Uterus (tissue), 4 donors: ENCODE measurements around the gene UBASH3A. TPM values are rescaled to one million over a fixed set of nuclear protein-coding genes. Genes with fewer than 3 reads are reported as not detected.

Source experiments
- DNase-seq, 2 donors: peaks; one replicate each; pipeline ENCODE4 v3.0.0-alpha.2; 2019 to 2020
- H3K27ac ChIP-seq, 2 donors: fragments of 200-600 bp; sonication (generic); 1 replicate in 1 of 2; 2 replicates in 1 of 2; pipeline ENCODE4 v1.5.1; 2016 to 2018
- H3K27me3 ChIP-seq, 2 donors: fragments of 200-600 bp; sonication (generic); one replicate each; pipeline ENCODE4 v1.5.1; 2018 to 2019; ENCODE audit warnings: control low read depth in 1 of 2
- H3K36me3 ChIP-seq, 2 donors: fragments of 200-600 bp; sonication (generic); one replicate each; pipeline ENCODE4 v1.5.1; 2019; ENCODE audit warnings: control low read depth in 1 of 2
- H3K4me1 ChIP-seq, 2 donors: fragments of 200-600 bp; sonication (generic); one replicate each; pipeline ENCODE4 v1.5.1; 2018 to 2019; ENCODE audit warnings: control low read depth in 1 of 2
- H3K4me3 ChIP-seq, 2 donors: fragments of 200-600 bp; sonication (generic); 1 replicate in 1 of 2; 2 replicates in 1 of 2; pipeline ENCODE4 v1.5.1; 2018 to 2019; ENCODE audit warnings: mild to moderate bottlenecking in 1 of 2
- H3K9me3 ChIP-seq, 2 donors: fragments of 200-600 bp; sonication (generic); one replicate each; pipeline ENCODE4 v1.5.1; 2019; ENCODE audit warnings: control low read depth in 1 of 2
- POLR2A ChIP-seq, 2 donors: fragments of 450-650 bp; IDR thresholded peaks; one replicate each; pipeline ENCODE4 v1.6.1; 2016; ENCODE audit warnings: antibody characterized with exemption in 2 of 2, mild to moderate bottlenecking in 1 of 2, moderate library complexity in 1 of 2
- intact Hi-C: fragments of 100-400 bp; cut with DNase I; formaldehyde crosslinking; loops from one replicate; pipeline ENCODE4 v1.15.1; 2023; ENCODE audit warnings: low total_unique reads
- total RNA-seq, 4 donors: library from RNA; depleted of rRNA in 3 of 4; stranded (reverse); fragments of >200 nt in 3 of 4; gene quantifications; one replicate each; pipeline versions ENCODE4 v1.1.0 to v1.2.4, GENCODE V29; 2014 to 2023
- TF ChIP-seq, protein P1 (sequence below), 4 experiments: fragments of 200-600 bp in 2 of 4; fragments of 450-650 bp in 2 of 4; sonication (generic) in 2 of 4; IDR thresholded peaks; one replicate each; pipeline ENCODE4 v1.5.1; 2016 to 2019; ENCODE audit warnings: antibody characterized with exemption in 4 of 4, mild to moderate bottlenecking in 2 of 4, moderate library complexity in 1 of 4
- donor health status: DM: yes; HTN: yes; CAD: no.

UBASH3A gene
- total RNA-seq, 4 donors from 2014 or later = 0.79 to 1.0 TPM; not detected in 2

- Histone ChIP-seq H3K36me3 (no peaks in the 10 kb centered on the region), H3K4me1 (no peaks in the 10 kb centered on the region), H3K4me3 (no peak overlapping the region), H3K9me3 (no peaks in the 10 kb centered on the region), H3K27me3 (no peaks in the 10 kb centered on the region), H3K27ac (no peak overlapping the region)
- no peak for DNase-seq
- TF ChIP-seq, protein P1, sequence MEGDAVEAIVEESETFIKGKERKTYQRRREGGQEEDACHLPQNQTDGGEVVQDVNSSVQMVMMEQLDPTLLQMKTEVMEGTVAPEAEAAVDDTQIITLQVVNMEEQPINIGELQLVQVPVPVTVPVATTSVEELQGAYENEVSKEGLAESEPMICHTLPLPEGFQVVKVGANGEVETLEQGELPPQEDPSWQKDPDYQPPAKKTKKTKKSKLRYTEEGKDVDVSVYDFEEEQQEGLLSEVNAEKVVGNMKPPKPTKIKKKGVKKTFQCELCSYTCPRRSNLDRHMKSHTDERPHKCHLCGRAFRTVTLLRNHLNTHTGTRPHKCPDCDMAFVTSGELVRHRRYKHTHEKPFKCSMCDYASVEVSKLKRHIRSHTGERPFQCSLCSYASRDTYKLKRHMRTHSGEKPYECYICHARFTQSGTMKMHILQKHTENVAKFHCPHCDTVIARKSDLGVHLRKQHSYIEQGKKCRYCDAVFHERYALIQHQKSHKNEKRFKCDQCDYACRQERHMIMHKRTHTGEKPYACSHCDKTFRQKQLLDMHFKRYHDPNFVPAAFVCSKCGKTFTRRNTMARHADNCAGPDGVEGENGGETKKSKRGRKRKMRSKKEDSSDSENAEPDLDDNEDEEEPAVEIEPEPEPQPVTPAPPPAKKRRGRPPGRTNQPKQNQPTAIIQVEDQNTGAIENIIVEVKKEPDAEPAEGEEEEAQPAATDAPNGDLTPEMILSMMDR (IDR thresholded peaks at IDR 0.05) = no peak
- intact Hi-C loops = no loop called here
Measured at GRCh38 chr21:42461881-42462877, 58.5 kb downstream of the UBASH3A start.

DNA sequence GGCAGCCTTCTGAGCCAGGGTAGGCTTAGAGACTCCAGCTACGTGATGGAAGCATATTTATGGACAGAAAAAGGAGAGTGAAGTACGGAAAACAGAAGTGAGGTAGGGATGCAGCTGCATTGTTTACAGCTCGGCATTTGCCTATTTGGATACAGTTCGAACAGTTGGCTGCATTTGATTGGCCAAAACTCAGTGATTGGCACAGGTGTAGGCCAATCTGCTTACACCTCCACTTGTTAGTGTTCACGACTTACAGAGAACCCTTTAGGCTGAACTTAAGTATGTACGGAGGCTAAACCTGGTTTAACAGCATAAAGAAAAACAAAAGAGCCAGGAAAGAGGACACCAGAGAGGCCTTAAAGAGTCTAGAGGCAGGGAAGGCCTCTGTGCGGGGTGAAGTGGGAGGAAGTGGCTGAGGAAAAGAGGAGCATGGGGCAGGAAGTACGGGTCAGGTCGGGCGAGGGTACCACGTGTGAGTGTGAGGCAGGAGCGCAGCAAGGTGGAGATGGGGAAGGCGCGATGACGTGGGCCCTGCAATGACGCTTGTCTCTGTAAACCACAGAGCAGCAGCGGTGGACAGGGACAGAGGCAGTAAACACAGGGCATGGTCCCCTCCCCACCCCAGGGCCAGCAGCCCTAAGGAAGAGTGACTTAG lies 60.3 kb downstream of the UBASH3A start:
- Histone ChIP-seq H3K4me1 (no peaks in the 10 kb centered on the region), H3K4me3 (no peak overlapping the region), H3K27ac (no peak overlapping the region), H3K27me3 (no peaks in the 10 kb centered on the region), H3K36me3 (no peaks in the 10 kb centered on the region), H3K9me3 (no peaks in the 10 kb centered on the region)
- intact Hi-C loops = no loop called here
- no peak for DNase-seq
- TF ChIP-seq, protein P1 (IDR thresholded peaks at IDR 0.05) = no peak
- no peak for TF ChIP-seq POLR2A (IDR thresholded peaks at IDR 0.05)

- H3K27ac ChIP-seq = no peak overlapping the region
- intact Hi-C loops = no loop called here
Measured at GRCh38 chr21:42465008-42465802, 61.5 kb downstream of the UBASH3A start.

DNA sequence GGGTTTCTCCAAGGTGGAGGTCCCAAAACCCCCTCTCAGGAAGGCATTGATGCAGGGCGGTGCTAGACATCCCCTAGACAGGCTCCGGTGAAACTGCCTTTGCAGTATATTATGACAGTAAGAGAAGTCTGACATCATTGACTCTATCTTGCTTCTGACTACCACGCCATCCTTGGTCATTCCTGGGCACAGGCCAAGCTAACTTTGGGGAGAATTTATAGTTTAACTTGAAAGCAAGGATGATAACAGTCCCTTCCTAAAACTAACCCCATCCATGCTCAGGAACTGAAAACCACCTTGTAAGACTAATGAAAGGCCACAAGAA lies 62.1 kb downstream of the UBASH3A start:
- no peaks in the 10 kb centered on the region for H3K9me3 ChIP-seq
- no peaks in the 10 kb centered on the region for H3K27me3 ChIP-seq
- no peak overlapping the region for H3K27ac ChIP-seq
- H3K4me1 ChIP-seq = no peaks in the 10 kb centered on the region
- H3K36me3 ChIP-seq = no peaks in the 10 kb centered on the region
- no peak overlapping the region for H3K4me3 ChIP-seq
- TF ChIP-seq, protein P1 (IDR thresholded peaks at IDR 0.05) = no peak
- no peak for TF ChIP-seq POLR2A (IDR thresholded peaks at IDR 0.05)
- DNase-seq = no peak
- intact Hi-C loops = no loop called here

More at GRCh38 chr21:42465008-42465802, 61.5 kb downstream of the UBASH3A start:
- H3K27me3 ChIP-seq = no peaks in the 10 kb centered on the region
- H3K36me3 ChIP-seq = no peaks in the 10 kb centered on the region
- H3K9me3 ChIP-seq = no peaks in the 10 kb centered on the region
- no peak for DNase-seq
- TF ChIP-seq POLR2A (IDR thresholded peaks at IDR 0.05) = no peak
- TF ChIP-seq, protein P1 (IDR thresholded peaks at IDR 0.05) = no peak
- H3K4me3 ChIP-seq = no peak overlapping the region
- H3K4me1 ChIP-seq = no peaks in the 10 kb centered on the region
